HG03039 (cell line): ENCODE measurements around the gene RSRC1.
"Not testable (repeated sequence)": the region's sequence is repeated elsewhere in the genome, so short reads cannot be mapped to it uniquely, and the experiment has no call there.

ENCODE experiments used
- ATAC-seq: cut with Tn5 transposase; IDR thresholded peaks from one replicate; pipeline ENCODE4 v1.9.1; 2021; ENCODE audit warnings: mild to moderate bottlenecking, moderate library complexity; ENCODE audit not compliant: unreplicated experiment

RSRC1 gene

GRCh38 chr3:158455406-158455805 lies 345.5 kb downstream of the RSRC1 start:
- no peak for ATAC-seq

- ATAC-seq, result no peak
Measured at GRCh38 chr3:158456114-158456513, 346.2 kb downstream of the RSRC1 start.

GRCh38 chr3:158458464-158458863 lies 348.6 kb downstream of the RSRC1 start:
- no peak for ATAC-seq

GRCh38 chr3:158460926-158461325 lies 351.0 kb downstream of the RSRC1 start:
- no peak for ATAC-seq

GRCh38 chr3:158463556-158463955 lies 353.7 kb downstream of the RSRC1 start:
- no peak for ATAC-seq

- ATAC-seq, result peak; percentile 69
Measured at GRCh38 chr3:158465074-158465473, 355.2 kb downstream of the RSRC1 start.

- no peak for ATAC-seq
Measured at GRCh38 chr3:158470944-158471638, 361.2 kb downstream of the RSRC1 start.

- no peak for ATAC-seq
Measured at GRCh38 chr3:158471639-158472294, 361.9 kb downstream of the RSRC1 start.

- ATAC-seq, result no peak
Measured at GRCh38 chr3:158479051-158479450, 369.2 kb downstream of the RSRC1 start.

- no peak for ATAC-seq
Measured at GRCh38 chr3:158483701-158484235, 373.9 kb downstream of the RSRC1 start.

GRCh38 chr3:158486200-158486599 lies 376.3 kb downstream of the RSRC1 start:
- ATAC-seq, result no peak

- ATAC-seq, result no peak
Measured at GRCh38 chr3:158488670-158489069, 378.8 kb downstream of the RSRC1 start.

- no peak for ATAC-seq
Measured at GRCh38 chr3:158489181-158489580, 379.3 kb downstream of the RSRC1 start.

- no peak for ATAC-seq
Measured at GRCh38 chr3:158491968-158492367, 382.1 kb downstream of the RSRC1 start.

GRCh38 chr3:158492685-158493084 lies 382.8 kb downstream of the RSRC1 start:
- ATAC-seq, result no peak

GRCh38 chr3:158493931-158494330 lies 384.0 kb downstream of the RSRC1 start:
- no peak for ATAC-seq

- no peak for ATAC-seq
Measured at GRCh38 chr3:158494673-158495072, 384.8 kb downstream of the RSRC1 start.

GRCh38 chr3:158495398-158495902 lies 385.6 kb downstream of the RSRC1 start:
- not testable (repeated sequence) for ATAC-seq

- no peak for ATAC-seq
Measured at GRCh38 chr3:158505117-158505516, 395.2 kb downstream of the RSRC1 start.

- ATAC-seq, result no peak
Measured at GRCh38 chr3:158506456-158506855, 396.6 kb downstream of the RSRC1 start.

GRCh38 chr3:158508481-158508880 lies 398.6 kb downstream of the RSRC1 start:
- no peak for ATAC-seq

- no peak for ATAC-seq
Measured at GRCh38 chr3:158509891-158510290, 400.0 kb downstream of the RSRC1 start.
